DMS79 treated with DMSO at 0.1 percent for 48 hours (cell line): Measurements from ENCODE around the gene OIT3.
"Not testable (repeated sequence)": the region's sequence is repeated elsewhere in the genome, so short reads cannot be mapped to it uniquely, and the experiment has no call there.

Experiments
- DNase-seq: peaks from one replicate; lab custom pipeline; 2025; lab: John Stamatoyannopoulos, UW

Gene OIT3

GRCh38 chr10:72903941-72904446 lies 10.5 kb downstream of the OIT3 start:
- DNase-seq, result not testable (repeated sequence)

- DNase-seq, result no peak
Measured at GRCh38 chr10:72904806-72905205, 11.3 kb downstream of the OIT3 start.

- DNase-seq, result no peak
Measured at GRCh38 chr10:72906446-72906845, 12.9 kb downstream of the OIT3 start.

DNA sequence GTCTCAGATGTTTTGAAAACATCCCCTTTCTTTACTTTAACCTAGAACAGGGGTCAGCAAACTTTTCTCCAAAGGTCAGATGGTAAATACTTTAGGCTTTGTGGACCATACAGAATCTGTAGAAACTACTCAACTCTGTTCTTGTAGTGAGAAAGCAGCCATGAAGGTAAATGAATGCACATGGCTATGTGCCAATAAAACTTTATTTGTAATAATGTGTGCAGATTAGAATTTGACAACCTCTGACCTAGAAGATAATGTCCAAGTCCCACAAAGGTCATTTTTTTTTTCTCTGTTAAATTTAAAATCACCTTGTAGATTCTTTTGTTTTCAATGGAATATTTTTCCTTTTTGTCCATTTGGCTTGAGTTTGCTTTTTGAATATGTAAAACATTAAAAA lies 17.2 kb downstream of the OIT3 start:
- DNase-seq, result no peak

GRCh38 chr10:72911758-72912157 lies 18.2 kb downstream of the OIT3 start:
- no peak for DNase-seq

DNA sequence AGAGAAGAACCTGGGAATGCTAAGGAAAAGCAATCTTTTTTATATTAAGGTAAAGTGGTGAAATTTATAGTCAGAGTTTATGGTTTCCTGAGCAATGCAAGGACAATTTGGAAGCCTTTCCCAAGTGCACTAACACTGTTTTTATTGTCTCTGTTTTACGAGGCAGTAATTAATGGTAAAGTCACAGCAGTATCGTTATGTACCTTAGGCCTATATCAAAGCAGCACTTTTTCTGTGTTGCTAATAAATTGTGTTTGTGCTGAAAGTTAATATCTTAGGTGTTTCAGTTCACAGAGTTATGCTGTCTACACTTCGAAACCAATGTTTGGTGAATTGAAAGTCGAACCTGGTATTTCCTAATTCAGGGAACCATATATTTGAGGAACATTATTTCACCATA lies 19.2 kb downstream of the OIT3 start:
- DNase-seq, result no peak

DNA sequence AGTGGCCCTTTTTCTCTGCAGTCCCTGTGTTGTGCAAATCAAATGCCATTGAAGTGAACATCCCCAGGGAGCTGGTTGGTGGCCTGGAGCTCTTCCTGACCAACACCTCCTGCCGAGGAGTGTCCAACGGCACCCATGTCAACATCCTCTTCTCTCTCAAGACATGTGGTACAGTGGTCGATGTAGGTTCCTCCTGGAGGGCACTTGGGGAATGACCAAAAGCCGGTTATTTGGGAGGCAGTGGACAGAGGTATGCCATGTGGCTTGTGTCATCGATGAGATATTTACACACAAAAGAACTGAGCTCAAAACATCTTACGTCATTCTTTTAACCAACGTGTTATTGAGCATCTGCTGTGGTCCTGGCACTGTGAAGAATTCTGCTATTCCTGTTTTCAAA lies 19.7 kb downstream of the OIT3 start:
- DNase-seq, result no peak

DNA sequence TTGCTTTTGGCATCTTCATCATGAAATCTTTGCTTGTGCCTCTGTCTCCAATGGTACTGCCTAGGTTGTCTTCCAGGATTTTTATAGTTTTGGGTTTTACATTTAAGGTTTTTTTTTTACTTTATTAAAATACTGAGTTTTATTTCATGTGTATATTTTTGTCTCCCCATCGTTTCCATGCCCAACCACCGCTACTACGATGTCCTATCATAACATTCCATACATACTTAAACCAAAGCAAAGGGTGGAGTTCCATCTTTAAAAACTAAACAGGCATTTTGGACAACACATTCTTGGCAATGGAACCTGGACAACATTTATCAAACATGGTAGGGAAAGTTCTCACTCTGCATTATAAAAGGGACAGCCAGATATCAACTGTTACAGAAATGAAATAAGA lies 23.7 kb downstream of the OIT3 start:
- DNase-seq, result not testable (repeated sequence)

GRCh38 chr10:72917803-72918332 lies 24.3 kb downstream of the OIT3 start:
- not testable (repeated sequence) for DNase-seq

DNA sequence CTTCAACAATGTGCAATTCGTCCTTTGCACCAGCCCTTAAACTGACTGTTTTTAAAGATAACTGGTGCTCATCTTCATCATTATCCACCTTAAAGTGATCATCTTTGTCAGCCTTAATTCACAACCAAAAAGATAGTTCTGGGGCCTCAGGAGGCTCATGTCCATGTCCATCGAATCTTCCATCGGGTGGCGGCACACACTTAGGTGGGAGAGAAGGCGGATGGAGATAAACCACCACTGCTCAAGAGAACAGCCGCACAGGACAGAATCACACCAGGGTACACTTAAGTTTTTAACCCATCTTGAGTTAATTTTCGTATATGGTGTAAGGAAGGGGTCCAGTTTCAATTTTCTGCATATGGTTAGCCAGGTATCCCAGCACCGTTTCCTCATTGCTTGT lies 24.8 kb downstream of the OIT3 start:
- DNase-seq, result no peak

- not testable (repeated sequence) for DNase-seq
Measured at GRCh38 chr10:72921147-72921683, 27.7 kb downstream of the OIT3 start.

- DNase-seq, result no peak
Measured at GRCh38 chr10:72924351-72924750, 30.8 kb downstream of the OIT3 start.

- DNase-seq, result no peak
Measured at GRCh38 chr10:72925951-72926465, 32.5 kb downstream of the OIT3 start.

- DNase-seq, result no peak
Measured at GRCh38 chr10:72927485-72927884, 33.9 kb downstream of the OIT3 start.

GRCh38 chr10:72928798-72929197 lies 35.3 kb downstream of the OIT3 start:
- no peak for DNase-seq

GRCh38 chr10:72930276-72930675 lies 36.7 kb downstream of the OIT3 start:
- DNase-seq, result no peak

- DNase-seq, result no peak
Measured at GRCh38 chr10:72932259-72933015, 38.9 kb downstream of the OIT3 start.

- no peak for DNase-seq
Measured at GRCh38 chr10:72935361-72935760, 41.8 kb downstream of the OIT3 start.

DNA sequence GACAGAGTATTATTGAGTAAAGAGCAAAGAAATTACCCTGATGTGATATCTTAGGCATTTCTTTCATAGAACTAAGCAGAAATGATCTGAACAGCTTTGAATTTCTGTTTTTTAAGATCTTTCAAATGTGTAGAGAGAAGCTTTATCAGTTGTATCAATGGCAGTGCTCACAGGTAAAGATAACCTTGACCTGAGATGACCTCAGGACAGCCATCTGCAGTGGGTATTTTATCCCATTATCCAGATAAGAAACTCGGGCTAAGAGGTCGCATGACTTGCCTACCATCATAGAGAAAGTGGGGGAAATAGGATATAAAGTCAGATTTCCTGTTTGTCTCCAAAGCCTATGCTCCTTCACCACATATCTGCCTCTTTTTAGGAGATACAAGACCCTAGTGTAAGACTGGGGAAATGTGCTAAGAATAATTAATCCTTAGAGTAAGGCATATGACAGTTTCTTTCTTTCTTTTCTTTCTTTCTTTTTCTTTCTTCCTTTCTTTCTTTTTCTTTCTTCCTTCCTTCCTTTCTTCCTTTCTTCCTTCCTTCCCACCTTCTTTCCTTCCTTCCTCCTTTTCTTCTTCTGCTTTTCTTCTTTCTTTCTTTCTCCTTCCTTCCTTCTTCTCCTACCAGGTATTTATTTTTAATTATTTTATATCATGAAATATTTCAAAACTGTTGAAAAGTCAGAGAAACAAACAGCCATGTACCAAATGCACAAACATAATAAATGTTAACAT lies 50.1 kb downstream of the OIT3 start:
- DNase-seq, result no peak

DNA sequence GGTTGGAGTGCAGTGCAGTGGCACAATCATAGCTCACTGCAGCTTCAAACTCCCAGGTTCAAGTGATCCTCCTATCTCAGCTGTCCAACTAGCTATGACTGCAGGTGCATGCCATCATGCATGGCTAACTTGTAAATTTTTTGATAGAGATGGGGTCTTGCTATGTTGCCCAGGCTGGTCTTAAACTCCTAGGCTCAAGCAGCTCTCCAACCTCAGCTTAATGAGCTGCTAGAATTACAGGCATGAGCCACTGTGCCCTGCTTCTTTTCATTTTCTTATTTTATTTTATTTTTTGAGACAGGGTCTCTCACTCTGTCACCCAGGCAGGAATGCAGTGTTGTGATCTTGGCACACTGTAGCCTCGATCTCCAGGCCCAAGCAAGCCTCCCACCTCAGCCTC lies 53.4 kb downstream of the OIT3 start:
- DNase-seq, result no peak

GRCh38 chr10:72948762-72949161 lies 55.2 kb downstream of the OIT3 start:
- no peak for DNase-seq

GRCh38 chr10:72951760-72952159 lies 58.2 kb downstream of the OIT3 start:
- no peak for DNase-seq

DNA sequence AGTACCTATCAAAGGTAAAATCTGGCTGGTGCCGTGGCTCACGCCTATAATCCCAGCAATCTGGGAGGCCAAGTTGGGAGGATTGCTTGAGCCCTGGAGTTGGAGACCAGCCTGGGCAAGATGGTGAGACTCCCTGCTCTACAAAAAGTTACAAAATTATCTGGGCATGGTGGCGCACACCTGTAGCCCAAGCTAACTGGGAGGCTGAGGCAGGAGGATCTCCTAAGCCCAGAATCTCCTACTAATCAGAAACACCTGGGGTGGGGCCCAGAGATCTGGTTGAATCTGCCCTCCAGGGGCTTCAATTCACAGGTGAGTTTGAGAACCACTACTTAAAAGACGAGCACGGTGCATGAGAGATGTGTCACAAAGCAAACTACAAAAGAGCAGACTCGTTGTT lies 58.6 kb downstream of the OIT3 start:
- DNase-seq, result no peak
